Medulla oblongata (tissue), 1 donor: ENCODE results near the gene HDGFL2.

ENCODE experiments used
- DNase-seq: peaks from one replicate; pipeline ENCODE4 v3.0.0-alpha.2; 2015; ENCODE audit errors: extremely low spot score

The HDGFL2 gene

GRCh38 chr19:4472174-4472974 lies at the start of gene HDGFL2:
HDGFL2 (plus strand) TSS chr19:4472297; CDS start chr19:4472351, 54 bp downstream.
- DNase-seq = no peak

- no peak for DNase-seq
Observed at GRCh38 chr19:4423416-4424126, 48.5 kb upstream of the HDGFL2 start.

GRCh38 chr19:4425537-4425936 lies 46.6 kb upstream of the HDGFL2 start:
- no peak for DNase-seq

GRCh38 chr19:4428326-4428975 lies 43.6 kb upstream of the HDGFL2 start:
- DNase-seq = no peak

- DNase-seq = no peak
Observed at GRCh38 chr19:4429256-4429655, 42.8 kb upstream of the HDGFL2 start.

GRCh38 chr19:4429771-4430171 lies 42.3 kb upstream of the HDGFL2 start:
- no peak for DNase-seq

- peak; percentile 80 for DNase-seq
Observed at GRCh38 chr19:4430760-4431159, 41.3 kb upstream of the HDGFL2 start.

- DNase-seq = no peak
Observed at GRCh38 chr19:4431296-4431695, 40.8 kb upstream of the HDGFL2 start.

GRCh38 chr19:4431808-4432674 lies 40.1 kb upstream of the HDGFL2 start:
- peak; percentile 79 for DNase-seq

GRCh38 chr19:4432918-4433506 lies 39.1 kb upstream of the HDGFL2 start:
- no peak for DNase-seq

GRCh38 chr19:4434391-4434790 lies 37.7 kb upstream of the HDGFL2 start:
- DNase-seq = no peak

- DNase-seq = no peak
Observed at GRCh38 chr19:4436231-4436630, 35.9 kb upstream of the HDGFL2 start.

- DNase-seq = no peak
Observed at GRCh38 chr19:4437103-4437502, 35.0 kb upstream of the HDGFL2 start.

GRCh38 chr19:4439243-4439642 lies 32.9 kb upstream of the HDGFL2 start:
- DNase-seq = no peak

- DNase-seq = no peak
Observed at GRCh38 chr19:4441994-4442818, 29.9 kb upstream of the HDGFL2 start.

GRCh38 chr19:4442819-4443146 lies 29.3 kb upstream of the HDGFL2 start:
- no peak for DNase-seq

GRCh38 chr19:4443188-4443587 lies 28.9 kb upstream of the HDGFL2 start:
- DNase-seq = no peak

GRCh38 chr19:4443966-4444764 lies 27.9 kb upstream of the HDGFL2 start:
- DNase-seq = no peak
